Measurements from ENCODE around the gene ASPDH. TPM values are rescaled to one million over a fixed set of nuclear protein-coding genes. Genes with fewer than 3 reads are reported as not detected.

The ASPDH gene
- polyA plus RNA-seq, 4 donors = 0.27 to 20.0 (median 11.5) TPM

GRCh38 chr19:50482271-50482855 is 31.4 kb downstream of the ASPDH start:
- DNase-seq (no peak), FAIRE-seq (no peak)
- 87 to 90% (median 90%) methylated on average over 14 to 16 of the region's 16 CpGs for WGBS, 3 donors
- peaks cover 0 to 27% of the 10 kb centered on the region in 2 donors for H3K9me3 ChIP-seq (ENCODE audit: control insufficient read depth in 2 of 2, insufficient read depth in 1 of 2, low read depth in 1 of 2, low read length in 1 of 2)
- H3K27ac ChIP-seq (ENCODE audit: low read depth in 1 of 3, low read length in 2 of 3) = no peak overlapping the region
- H3K36me3 ChIP-seq (ENCODE audit: control insufficient read depth in 3 of 3, insufficient read depth in 2 of 3, low read depth in 1 of 3, low read length in 3 of 3) = peaks cover 0 to 66% (median 4%) of the 10 kb centered on the region in 3 donors
- no peak overlapping the region for H3K4me3 ChIP-seq (ENCODE audit: low read depth in 1 of 3, low read length in 3 of 3)
- peaks cover 4 to 5% (median 4%) of the 10 kb centered on the region in 3 donors for H3K4me1 ChIP-seq (ENCODE audit: control insufficient read depth in 3 of 3, insufficient read depth in 2 of 3, low read depth in 1 of 3, low read length in 2 of 3)
- peaks cover 0 to under 1% (median 0%) of the 10 kb centered on the region in 3 donors for H3K27me3 ChIP-seq (ENCODE audit: control insufficient read depth in 3 of 3, insufficient read depth in 3 of 3, low read length in 3 of 3)

- Histone ChIP-seq H3K27me3 (ENCODE audit: control insufficient read depth in 3 of 3, insufficient read depth in 3 of 3, low read length in 3 of 3) (no peaks in the 10 kb centered on the region), H3K4me3 (ENCODE audit: low read depth in 1 of 3, low read length in 3 of 3) (no peak overlapping the region), H3K36me3 (ENCODE audit: control insufficient read depth in 3 of 3, insufficient read depth in 2 of 3, low read depth in 1 of 3, low read length in 3 of 3) (peaks cover 0 to 66% (median 4%) of the 10 kb centered on the region in 3 donors), H3K4me1 (ENCODE audit: control insufficient read depth in 3 of 3, insufficient read depth in 2 of 3, low read depth in 1 of 3, low read length in 2 of 3) (peaks cover 5 to 7% (median 6%) of the 10 kb centered on the region in 3 donors), H3K27ac (ENCODE audit: low read depth in 1 of 3, low read length in 2 of 3) (no peak overlapping the region), H3K9me3 (ENCODE audit: control insufficient read depth in 2 of 2, insufficient read depth in 1 of 2, low read depth in 1 of 2, low read length in 1 of 2) (peaks cover 0 to 20% of the 10 kb centered on the region in 2 donors)
- FAIRE-seq (no peak), DNase-seq (no peak)
- 91 to 98% (median 94%) methylated on average over 18 to 27 of the region's 27 CpGs for WGBS, 3 donors
These were observed 32.2 kb downstream of the ASPDH start for GRCh38 chr19:50481351-50482149.

GRCh38 chr19:50480281-50481111 is 33.2 kb downstream of the ASPDH start:
- Histone ChIP-seq H3K9me3 (ENCODE audit: control insufficient read depth in 2 of 2, insufficient read depth in 1 of 2, low read depth in 1 of 2, low read length in 1 of 2) (peaks cover 0 to 20% of the 10 kb centered on the region in 2 donors), H3K36me3 (ENCODE audit: control insufficient read depth in 3 of 3, insufficient read depth in 2 of 3, low read depth in 1 of 3, low read length in 3 of 3) (peaks cover 0 to 63% (median 4%) of the 10 kb centered on the region in 3 donors)
- DNase-seq = no peak

GRCh38 chr19:50479761-50480251 is 33.9 kb downstream of the ASPDH start:
- no peak overlapping the region for H3K27ac ChIP-seq (ENCODE audit: low read depth in 1 of 3, low read length in 2 of 3)
- H3K9me3 ChIP-seq (ENCODE audit: control insufficient read depth in 2 of 2, insufficient read depth in 1 of 2, low read depth in 1 of 2, low read length in 1 of 2) = peaks cover 0 to 20% of the 10 kb centered on the region in 2 donors
- peaks cover 0 to 60% (median 4%) of the 10 kb centered on the region in 3 donors for H3K36me3 ChIP-seq (ENCODE audit: control insufficient read depth in 3 of 3, insufficient read depth in 2 of 3, low read depth in 1 of 3, low read length in 3 of 3)
- H3K4me3 ChIP-seq (ENCODE audit: low read depth in 1 of 3, low read length in 3 of 3) = no peak overlapping the region
- DNase-seq (no peak), FAIRE-seq (no peak)
- peaks cover 5 to 7% (median 6%) of the 10 kb centered on the region in 3 donors for H3K4me1 ChIP-seq (ENCODE audit: control insufficient read depth in 3 of 3, insufficient read depth in 2 of 3, low read depth in 1 of 3, low read length in 2 of 3)
- H3K27me3 ChIP-seq (ENCODE audit: control insufficient read depth in 3 of 3, insufficient read depth in 3 of 3, low read length in 3 of 3) = no peaks in the 10 kb centered on the region
- WGBS, 3 donors = 93 to 97% (median 96%) methylated on average over 14 to 16 of the region's 16 CpGs

More at GRCh38 chr19:50480281-50481111, 33.2 kb downstream of the ASPDH start:
- Histone ChIP-seq H3K27ac (ENCODE audit: low read depth in 1 of 3, low read length in 2 of 3) (no peak overlapping the region), H3K27me3 (ENCODE audit: control insufficient read depth in 3 of 3, insufficient read depth in 3 of 3, low read length in 3 of 3) (no peaks in the 10 kb centered on the region), H3K4me3 (ENCODE audit: low read depth in 1 of 3, low read length in 3 of 3) (no peak overlapping the region), H3K4me1 (ENCODE audit: control insufficient read depth in 3 of 3, insufficient read depth in 2 of 3, low read depth in 1 of 3, low read length in 2 of 3) (peaks cover 5 to 7% (median 6%) of the 10 kb centered on the region in 3 donors)
- 87 to 96% (median 90%) methylated on average over 33 to 37 of the region's 37 CpGs for WGBS, 3 donors
- FAIRE-seq = no peak

GRCh38 chr19:50478901-50479715 is 34.6 kb downstream of the ASPDH start:
- Histone ChIP-seq H3K4me3 (ENCODE audit: low read depth in 1 of 3, low read length in 3 of 3) (no peak overlapping the region), H3K9me3 (ENCODE audit: control insufficient read depth in 2 of 2, insufficient read depth in 1 of 2, low read depth in 1 of 2, low read length in 1 of 2) (peaks cover 0 to 20% of the 10 kb centered on the region in 2 donors), H3K27me3 (ENCODE audit: control insufficient read depth in 3 of 3, insufficient read depth in 3 of 3, low read length in 3 of 3) (no peaks in the 10 kb centered on the region), H3K36me3 (ENCODE audit: control insufficient read depth in 3 of 3, insufficient read depth in 2 of 3, low read depth in 1 of 3, low read length in 3 of 3) (peaks cover 0 to 57% (median 4%) of the 10 kb centered on the region in 3 donors), H3K4me1 (ENCODE audit: control insufficient read depth in 3 of 3, insufficient read depth in 2 of 3, low read depth in 1 of 3, low read length in 2 of 3) (peaks cover 5 to 7% (median 6%) of the 10 kb centered on the region in 3 donors), H3K27ac (ENCODE audit: low read depth in 1 of 3, low read length in 2 of 3) (no peak overlapping the region)
- WGBS, 3 donors = 87 to 97% (median 94%) methylated on average over 18 to 19 of the region's 19 CpGs
- FAIRE-seq (no peak), DNase-seq (no peak)

GRCh38 chr19:50477751-50478515 is 35.8 kb downstream of the ASPDH start:
- Histone ChIP-seq H3K9me3 (ENCODE audit: control insufficient read depth in 2 of 2, insufficient read depth in 1 of 2, low read depth in 1 of 2, low read length in 1 of 2) (peaks cover 0 to 20% of the 10 kb centered on the region in 2 donors), H3K4me3 (ENCODE audit: low read depth in 1 of 3, low read length in 3 of 3) (no peak overlapping the region), H3K27me3 (ENCODE audit: control insufficient read depth in 3 of 3, insufficient read depth in 3 of 3, low read length in 3 of 3) (no peaks in the 10 kb centered on the region), H3K4me1 (ENCODE audit: control insufficient read depth in 3 of 3, insufficient read depth in 2 of 3, low read depth in 1 of 3, low read length in 2 of 3) (peaks cover 5 to 7% (median 6%) of the 10 kb centered on the region in 3 donors), H3K36me3 (ENCODE audit: control insufficient read depth in 3 of 3, insufficient read depth in 2 of 3, low read depth in 1 of 3, low read length in 3 of 3) (peaks cover 0 to 52% (median 4%) of the 10 kb centered on the region in 3 donors), H3K27ac (ENCODE audit: low read depth in 1 of 3, low read length in 2 of 3) (no peak overlapping the region)
- DNase-seq = no peak
- no peak for FAIRE-seq
- WGBS, 3 donors = 95 to 96% (median 95%) methylated on average over 17 of the region's 17 CpGs

GRCh38 chr19:50476907-50477238 is 36.8 kb downstream of the ASPDH start:
- Histone ChIP-seq H3K4me1 (ENCODE audit: control insufficient read depth in 3 of 3, insufficient read depth in 2 of 3, low read depth in 1 of 3, low read length in 2 of 3) (peaks cover 5 to 7% (median 6%) of the 10 kb centered on the region in 3 donors), H3K4me3 (ENCODE audit: low read depth in 1 of 3, low read length in 3 of 3) (peak overlapping the region; percentile 82 to 99 (median 91)), H3K36me3 (ENCODE audit: control insufficient read depth in 3 of 3, insufficient read depth in 2 of 3, low read depth in 1 of 3, low read length in 3 of 3) (peaks cover 0 to 42% (median 4%) of the 10 kb centered on the region in 3 donors), H3K27me3 (ENCODE audit: control insufficient read depth in 3 of 3, insufficient read depth in 3 of 3, low read length in 3 of 3) (no peaks in the 10 kb centered on the region), H3K9me3 (ENCODE audit: control insufficient read depth in 2 of 2, insufficient read depth in 1 of 2, low read depth in 1 of 2, low read length in 1 of 2) (peaks cover 0 to 20% of the 10 kb centered on the region in 2 donors), H3K27ac (ENCODE audit: low read depth in 1 of 3, low read length in 2 of 3) (peak overlapping the region in 2 of 3 donors; percentile 82 to 96)
- FAIRE-seq (no peak), DNase-seq (no peak)
- WGBS, 3 donors = 12 to 16% (median 15%) methylated on average over 19 to 20 of the region's 20 CpGs

Data from small intestine (tissue), 7 donors.